OCI-LY7 (cell line): ENCODE measurements around the gene ZSCAN31. TPM values are rescaled to one million over a fixed set of nuclear protein-coding genes. Genes with fewer than 3 reads are reported as not detected.

Experiments
- BruUV-seq: library from RNA; stranded (reverse); fragments of 400-500 nt; replicated peaks from 2 replicates; lab custom pipeline; 2021; lab: Mats Ljungman, UMichigan
- CTCF ChIA-PET: fragments of 300-600 bp; sonication (Branson Sonifier 250); formaldehyde crosslinking; loops from one replicate; lab custom pipeline; 2022; ENCODE audit warnings: antibody characterized with exemption; ENCODE audit not compliant: unreplicated experiment; lab: Charles Lee
- POLR2A ChIA-PET: fragments of 300-600 bp; sonication (Branson Sonifier 250); formaldehyde crosslinking; loops from one replicate; lab custom pipeline; 2022; ENCODE audit warnings: antibody characterized with exemption; lab: Charles Lee
- DNase-seq: peaks from one replicate; pipeline ENCODE4 v3.0.0-alpha.2; 2015; ENCODE audit warnings: low spot score
- H2AFZ ChIP-seq: fragments of 200-600 bp; sonication (generic), shearing (Covaris generic); 2 replicates; pipeline ENCODE4 v1.6.1; 2014; ENCODE audit warnings: mild to moderate bottlenecking, antibody characterized with exemption, low read length, moderate library complexity
- H3K27ac ChIP-seq: fragments of 200-600 bp; sonication (generic); 2 replicates; pipeline ENCODE4 v1.5.1; 2014; ENCODE audit warnings: mixed run types, low read depth, mild to moderate bottlenecking, moderate library complexity, low read length, inconsistent platforms; ENCODE audit not compliant: poor library complexity, severe bottlenecking
- H3K36me3 ChIP-seq: fragments of 200-600 bp; sonication (generic); 2 replicates; pipeline ENCODE4 v1.6.1; 2014; ENCODE audit warnings: mild to moderate bottlenecking, antibody characterized with exemption, low read length, moderate library complexity, mixed read lengths; ENCODE audit not compliant: insufficient read depth
- H3K4me1 ChIP-seq: fragments of 200-600 bp; sonication (generic); 2 replicates; pipeline ENCODE4 v1.5.1; 2014; ENCODE audit warnings: mild to moderate bottlenecking, low read length; ENCODE audit not compliant: insufficient read depth, poor library complexity, severe bottlenecking
- H3K4me2 ChIP-seq: fragments of 200-600 bp; sonication (generic); 2 replicates; pipeline ENCODE4 v1.6.1; 2014; ENCODE audit warnings: mild to moderate bottlenecking, low read length
- H3K4me3 ChIP-seq: fragments of 200-600 bp; sonication (generic); 2 replicates; pipeline ENCODE4 v1.5.1; 2014; ENCODE audit warnings: mild to moderate bottlenecking, low read depth, low read length; ENCODE audit not compliant: poor library complexity, severe bottlenecking
- H3K79me2 ChIP-seq: fragments of 200-600 bp; sonication (generic); 2 replicates; pipeline ENCODE4 v1.6.1; 2016; ENCODE audit warnings: low read depth, mild to moderate bottlenecking, low read length, moderate library complexity, mixed read lengths; ENCODE audit not compliant: insufficient read depth
- H3K9me2 ChIP-seq: fragments of 200-600 bp; sonication (generic); 2 replicates; pipeline ENCODE4 v1.6.1; 2016; ENCODE audit warnings: mild to moderate bottlenecking, low read length, mixed read lengths; ENCODE audit not compliant: insufficient read depth
- H3K9me3 ChIP-seq: fragments of 200-600 bp; sonication (generic); 2 replicates; pipeline ENCODE4 v1.6.1; 2014; ENCODE audit warnings: mild to moderate bottlenecking, mixed run types, low read length, mixed read lengths
- H4K20me1 ChIP-seq: fragments of 200-600 bp; sonication (generic); 2 replicates; pipeline ENCODE4 v1.6.1; 2014; ENCODE audit warnings: mild to moderate bottlenecking, antibody characterized with exemption, low read length, moderate library complexity, mixed read lengths; ENCODE audit not compliant: insufficient read depth
- EZH2phosphoT487 ChIP-seq: fragments of 200-600 bp; sonication (generic); IDR thresholded peaks from 2 replicates; pipeline ENCODE4 v1.6.1; 2018; ENCODE audit warnings: low read depth, borderline replicate concordance, mild to moderate bottlenecking, mixed run types, antibody characterized with exemption, low read length, moderate library complexity, mixed read lengths
- intact Hi-C: fragments of 100-400 bp; cut with micrococcal nuclease; formaldehyde crosslinking; loops from one replicate; pipeline ENCODE4 v1.10.0; 2022; ENCODE audit not compliant: unreplicated experiment
- total RNA-seq, 2 experiments: library from RNA; depleted of rRNA in 1 of 2; stranded (reverse); fragments of >200 nt in 1 of 2; shearing (Covaris generic) in 1 of 2; gene quantifications; 2 replicates each; pipeline ENCODE4 v1.2.3, GENCODE V29; 2014 to 2022
- TF ChIP-seq, protein P1 (sequence below): fragments of 200-600 bp; sonication (generic); conservative IDR thresholded peaks from 2 replicates; pipeline ENCODE4 v1.5.1; 2014; ENCODE audit warnings: mild to moderate bottlenecking, antibody characterized with exemption, low read length, moderate library complexity, mixed read lengths

The ZSCAN31 gene
- total RNA-seq, 2 experiments from 2014 or later: not detected

DNA sequence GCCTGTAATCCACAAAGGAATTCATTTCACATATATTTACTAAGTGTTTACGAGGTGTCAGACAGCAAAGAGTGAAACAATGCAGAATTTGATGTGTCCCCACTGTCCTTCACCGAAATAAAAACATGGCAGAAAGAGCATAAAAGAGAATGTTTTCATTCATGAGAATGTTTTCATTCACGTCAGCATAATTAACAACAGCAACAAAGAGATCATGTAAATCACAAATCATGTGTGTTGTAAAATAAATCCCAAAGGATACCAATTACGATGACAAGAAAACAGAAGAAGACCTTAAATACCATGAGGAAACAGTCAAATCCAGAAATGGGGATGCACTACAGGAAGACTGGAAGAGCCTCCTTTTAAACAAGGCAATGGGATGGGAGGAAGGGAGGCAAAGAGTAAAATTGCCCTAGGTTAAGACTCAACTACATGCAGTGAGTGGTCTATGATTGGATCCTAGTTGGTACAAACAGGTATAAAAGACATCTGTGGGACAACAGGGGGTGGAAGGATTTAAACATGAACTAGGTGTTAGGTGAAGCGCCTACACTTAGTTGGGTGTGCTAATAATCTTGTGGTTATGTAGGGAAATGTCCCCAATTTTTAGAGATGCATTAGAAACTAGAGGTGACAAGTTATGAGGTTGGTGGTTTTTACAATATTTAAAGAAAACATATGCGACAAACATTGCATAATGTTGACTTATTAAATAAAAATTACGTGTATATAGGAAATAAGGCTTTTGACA, 1.5 kb downstream of the ZSCAN31 start:
- H3K4me1 ChIP-seq: peaks cover 14% of the 10 kb centered on the region
- no peaks in the 10 kb centered on the region for H3K9me3 ChIP-seq
- H3K27ac ChIP-seq: no peak overlapping the region
- no peak for DNase-seq
- H3K36me3 ChIP-seq: no peaks in the 10 kb centered on the region
- intact Hi-C loops: no loop called here
- H4K20me1 ChIP-seq: no peaks in the 10 kb centered on the region
- TF ChIP-seq EZH2phosphoT487: no peak
- TF ChIP-seq, protein P1, sequence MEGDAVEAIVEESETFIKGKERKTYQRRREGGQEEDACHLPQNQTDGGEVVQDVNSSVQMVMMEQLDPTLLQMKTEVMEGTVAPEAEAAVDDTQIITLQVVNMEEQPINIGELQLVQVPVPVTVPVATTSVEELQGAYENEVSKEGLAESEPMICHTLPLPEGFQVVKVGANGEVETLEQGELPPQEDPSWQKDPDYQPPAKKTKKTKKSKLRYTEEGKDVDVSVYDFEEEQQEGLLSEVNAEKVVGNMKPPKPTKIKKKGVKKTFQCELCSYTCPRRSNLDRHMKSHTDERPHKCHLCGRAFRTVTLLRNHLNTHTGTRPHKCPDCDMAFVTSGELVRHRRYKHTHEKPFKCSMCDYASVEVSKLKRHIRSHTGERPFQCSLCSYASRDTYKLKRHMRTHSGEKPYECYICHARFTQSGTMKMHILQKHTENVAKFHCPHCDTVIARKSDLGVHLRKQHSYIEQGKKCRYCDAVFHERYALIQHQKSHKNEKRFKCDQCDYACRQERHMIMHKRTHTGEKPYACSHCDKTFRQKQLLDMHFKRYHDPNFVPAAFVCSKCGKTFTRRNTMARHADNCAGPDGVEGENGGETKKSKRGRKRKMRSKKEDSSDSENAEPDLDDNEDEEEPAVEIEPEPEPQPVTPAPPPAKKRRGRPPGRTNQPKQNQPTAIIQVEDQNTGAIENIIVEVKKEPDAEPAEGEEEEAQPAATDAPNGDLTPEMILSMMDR: no peak
- CTCF ChIA-PET: no interaction called here
- no peaks in the 10 kb centered on the region for H3K9me2 ChIP-seq
- BruUV-seq: no TSS peak
- POLR2A ChIA-PET: interaction anchor here (2.8 kb wide), 1 partner anchor 13 kb away, joined by 9 read pairs; no protein-coding TSS in a partner anchor
- H3K4me3 ChIP-seq: no peak overlapping the region
- no peak overlapping the region for H3K4me2 ChIP-seq
- H2AFZ ChIP-seq: no peak overlapping the region
- no peaks in the 10 kb centered on the region for H3K79me2 ChIP-seq

DNA sequence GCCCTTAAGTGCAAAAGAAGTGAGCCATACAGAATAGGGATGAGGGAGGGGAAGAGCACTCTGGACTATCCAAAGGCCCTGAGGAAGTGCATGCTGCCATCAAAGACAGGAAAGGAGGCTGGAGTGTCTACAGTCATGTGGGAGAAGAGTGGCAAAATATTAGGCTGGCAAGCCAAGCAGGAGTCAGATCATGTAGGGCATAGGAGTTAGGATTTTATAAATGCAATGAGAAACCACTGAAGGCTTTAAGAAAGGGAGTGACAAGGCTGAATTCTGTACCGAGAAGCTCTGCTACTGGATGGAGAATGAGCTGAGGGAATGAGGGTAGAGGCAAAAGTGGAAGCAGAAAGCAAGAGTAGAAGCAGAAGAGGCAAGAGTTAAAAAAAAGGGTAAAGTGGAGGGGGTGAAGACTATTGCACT, 2.3 kb downstream of the ZSCAN31 start:
- DNase-seq: no peak
- CTCF ChIA-PET: no interaction called here
- no peaks in the 10 kb centered on the region for H3K79me2 ChIP-seq
- intact Hi-C loops: no loop called here
- H4K20me1 ChIP-seq: no peaks in the 10 kb centered on the region
- H3K27ac ChIP-seq: no peak overlapping the region
- no peak overlapping the region for H3K4me3 ChIP-seq
- no peak overlapping the region for H2AFZ ChIP-seq
- H3K4me2 ChIP-seq: no peak overlapping the region
- H3K9me2 ChIP-seq: no peaks in the 10 kb centered on the region
- H3K9me3 ChIP-seq: no peaks in the 10 kb centered on the region
- TF ChIP-seq, protein P1: no peak
- no peak for TF ChIP-seq EZH2phosphoT487
- peaks cover 14% of the 10 kb centered on the region for H3K4me1 ChIP-seq
- no peaks in the 10 kb centered on the region for H3K36me3 ChIP-seq
- BruUV-seq: no TSS peak
- POLR2A ChIA-PET: no interaction called here

DNA sequence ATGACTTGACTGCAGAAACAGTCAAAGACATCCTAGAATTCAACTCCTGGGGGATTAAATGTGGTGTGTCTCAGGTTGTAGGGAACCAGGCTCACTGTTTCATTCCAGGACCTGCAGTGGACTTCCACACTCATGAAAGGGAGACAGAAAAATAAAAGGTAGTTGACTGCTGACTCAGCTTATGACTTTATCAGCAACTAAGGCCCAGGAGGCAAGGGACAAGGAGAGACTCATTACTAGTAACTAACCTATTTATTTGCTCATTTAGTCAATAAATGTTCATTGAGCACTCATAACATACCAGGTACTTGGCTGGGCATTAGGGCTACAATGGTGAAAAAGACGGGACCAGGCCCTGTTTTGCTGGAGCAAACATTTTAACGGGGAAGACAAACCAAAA, 2.9 kb downstream of the ZSCAN31 start:
- ChIA-PET CTCF (no interaction called here), POLR2A (no interaction called here)
- DNase-seq: no peak
- Histone ChIP-seq H3K4me3 (no peak overlapping the region), H2AFZ (no peak overlapping the region), H3K4me2 (no peak overlapping the region), H3K9me3 (no peaks in the 10 kb centered on the region), H3K9me2 (no peaks in the 10 kb centered on the region), H3K27ac (no peak overlapping the region), H4K20me1 (no peaks in the 10 kb centered on the region), H3K36me3 (no peaks in the 10 kb centered on the region), H3K4me1 (peaks cover 14% of the 10 kb centered on the region), H3K79me2 (no peaks in the 10 kb centered on the region)
- BruUV-seq: no TSS peak
- TF ChIP-seq EZH2phosphoT487: no peak
- TF ChIP-seq, protein P1: no peak
- intact Hi-C loops: no loop called here
